K562 (cell line): ENCODE measurements around the gene SPINK4. TPM values are rescaled to one million over a fixed set of nuclear protein-coding genes. Genes with fewer than 3 reads are reported as not detected.

ENCODE experiments used
- ATAC-seq: fragments of 200-7000 bp; cut with Tn5 transposase; 3 replicates; pipeline ENCODE4 v1.9.1; 2020; ENCODE audit warnings: moderate library complexity
- BruUV-seq: library from RNA; stranded (reverse); fragments of 400-500 nt; replicated peaks from 2 replicates; lab custom pipeline; 2021; lab: Mats Ljungman, UMichigan
- CTCF ChIA-PET: fragments of 300-600 bp; formaldehyde crosslinking; extraction: SDS; loops from one replicate; lab custom pipeline; 2021; ENCODE audit warnings: low intra/inter-chr PET ratio; lab: Yijun Ruan, JAX
- POLR2A ChIA-PET: fragments of 300-600, 350-650 bp; sonication (Branson Sonifier 250); formaldehyde crosslinking; extraction: SDS; loops from one replicate; lab custom pipeline; 2021; ENCODE audit warnings: antibody characterized with exemption, inconsistent platforms; lab: Yijun Ruan, JAX
- DNase-seq, 4 experiments: peaks; one replicate each; pipeline versions ENCODE4 v3.0.0 to v3.0.0-alpha.2; 2011 to 2018; ENCODE audit warnings: low spot score in 3 of 4, mixed read lengths in 3 of 4; ENCODE audit errors: extremely low read depth in 1 of 4
- FAIRE-seq: peaks from 2 replicates; lab custom pipeline; 2011; peaks lifted over from hg19 to GRCh38; lab: Jason Lieb, UNC
- H2AFZ ChIP-seq: 2 replicates; pipeline ENCODE4 v1.6.0; 2011; ENCODE audit warnings: low read depth, low read length, control low read depth, inconsistent platforms
- H3K27ac ChIP-seq: fragments of 200-600 bp; 3 replicates; pipeline ENCODE4 v1.8.0; 2011; ENCODE audit warnings: low read depth, mild to moderate bottlenecking, control low read depth, inconsistent platforms, low read length, moderate library complexity, mixed read lengths; ENCODE audit errors: extremely low read depth
- H3K27me3 ChIP-seq, 2 experiments: fragments of 300-600 bp in 1 of 2; 2 replicates in 1 of 2; 3 replicates in 1 of 2; pipeline versions ENCODE4 v1.6.0 to v1.8.0; 2011; ENCODE audit warnings: inconsistent platforms in 2 of 2, low read length in 2 of 2, mild to moderate bottlenecking in 1 of 2, mixed read lengths in 1 of 2, moderate library complexity in 1 of 2; ENCODE audit not compliant: control insufficient read depth in 2 of 2, insufficient read depth in 2 of 2
- H3K36me3 ChIP-seq: fragments of 300-600 bp; 3 replicates; pipeline ENCODE4 v1.8.0; 2011; ENCODE audit warnings: mild to moderate bottlenecking, low read length, inconsistent platforms; ENCODE audit not compliant: control insufficient read depth, insufficient read depth
- H3K4me1 ChIP-seq, 2 experiments: fragments of 200-600 bp in 1 of 2; replicated peaks in 1 of 2; 2 replicates in 1 of 2; 3 replicates in 1 of 2; pipeline versions ENCODE4 v1.5.1 to v1.8.0; 2011; ENCODE audit warnings: inconsistent platforms in 2 of 2, low read length in 2 of 2, mild to moderate bottlenecking in 1 of 2, mixed read lengths in 1 of 2, moderate library complexity in 1 of 2; ENCODE audit not compliant: control insufficient read depth in 2 of 2, insufficient read depth in 2 of 2
- H3K4me2 ChIP-seq: 2 replicates; pipeline ENCODE4 v1.6.1; 2011; ENCODE audit warnings: low read length, control low read depth, inconsistent platforms, mixed read lengths; ENCODE audit not compliant: insufficient read depth
- H3K4me3 ChIP-seq: fragments of 200-600 bp; sonication (generic), shearing (Covaris generic); 2 replicates; pipeline ENCODE4 v1.5.1; 2016; ENCODE audit warnings: control low read depth, inconsistent platforms
- H3K79me2 ChIP-seq: fragments of 200-600 bp; 3 replicates; pipeline ENCODE4 v1.8.0; 2011; ENCODE audit warnings: low read length, inconsistent platforms; ENCODE audit not compliant: control insufficient read depth, insufficient read depth
- H3K9ac ChIP-seq, 2 experiments: 2 replicates each; pipeline versions ENCODE4 v1.6.0 to v1.6.1; 2011; ENCODE audit warnings: low read depth in 2 of 2, low read length in 2 of 2, control low read depth in 1 of 2, inconsistent platforms in 1 of 2, mild to moderate bottlenecking in 1 of 2, mixed read lengths in 1 of 2; ENCODE audit not compliant: insufficient read depth in 1 of 2
- H3K9me1 ChIP-seq: one replicate; pipeline ENCODE4 v1.6.0; 2011; ENCODE audit warnings: inconsistent platforms, mild to moderate bottlenecking, low read length, moderate library complexity; ENCODE audit not compliant: control insufficient read depth, insufficient read depth
- H3K9me3 ChIP-seq: replicated peaks from 2 replicates; pipeline ENCODE4 v1.5.1; 2011; ENCODE audit warnings: low read depth, low read length, inconsistent platforms; ENCODE audit not compliant: control insufficient read depth, insufficient read depth
- H4K20me1 ChIP-seq: replicated peaks from 2 replicates; pipeline ENCODE4 v1.6.1; 2011; ENCODE audit warnings: low read length, inconsistent platforms, mixed read lengths; ENCODE audit not compliant: control insufficient read depth, insufficient read depth
- CAMTA2 ChIP-seq: fragments of 250-450 bp; sonication (Bioruptor Pico); conservative IDR thresholded peaks from 2 replicates; pipeline ENCODE4 v1.5.1; 2022
- DLX4 ChIP-seq: fragments of 250-450 bp; sonication (Bioruptor Pico); IDR thresholded peaks from 2 replicates; pipeline ENCODE4 v1.6.1; 2021; ENCODE audit warnings: mild to moderate bottlenecking
- GATA2 ChIP-seq: sonication (generic); formaldehyde crosslinking; IDR thresholded peaks from 2 replicates; pipeline ENCODE4 v1.4.0; 2020; ENCODE audit warnings: mild to moderate bottlenecking, missing genetic modification reagents
- KAT8 ChIP-seq: fragments of 450-650 bp; IDR thresholded peaks from 2 replicates; pipeline ENCODE4 v1.6.1; 2016; ENCODE audit warnings: low read depth, mild to moderate bottlenecking
- PTRF ChIP-seq: fragments of 450-650 bp; IDR thresholded peaks from 2 replicates; pipeline ENCODE4 v1.6.1; 2016; ENCODE audit warnings: mild to moderate bottlenecking, missing genetic modification characterization, missing compliant biosample characterization
- SLC30A9 ChIP-seq: fragments of 250-450 bp; sonication (Bioruptor Pico); IDR thresholded peaks from 2 replicates; pipeline ENCODE4 v1.8.0; 2022; ENCODE audit warnings: mild to moderate bottlenecking, moderate library complexity
- SOX6 ChIP-seq: fragments of 450-650 bp; IDR thresholded peaks from 2 replicates; pipeline ENCODE4 v1.6.1; 2014; ENCODE audit warnings: mild to moderate bottlenecking
- ZFP30 ChIP-seq: fragments of 250-450 bp; sonication (Bioruptor Pico); IDR thresholded peaks from 2 replicates; pipeline ENCODE4 v1.8.0; 2022; ENCODE audit warnings: moderate library complexity, mild to moderate bottlenecking, inconsistent platforms, borderline replicate concordance
- ZNF644 ChIP-seq: fragments of 200-800 bp; sonication (Bioruptor generic); IDR thresholded peaks from 2 replicates; pipeline ENCODE4 v1.6.1; 2016; ENCODE audit warnings: low read depth, missing genetic modification characterization, missing compliant biosample characterization
- ZZZ3 ChIP-seq: fragments of 450-650 bp; IDR thresholded peaks from 2 replicates; pipeline ENCODE4 v1.6.1; 2016; ENCODE audit warnings: antibody characterized with exemption, mild to moderate bottlenecking, moderate library complexity
- WGBS: fragments of 100-300 bp; shearing (Covaris generic); methylation state at CpG from one replicate; pipeline ENCODE4 v1.1.6; 2016; ENCODE audit warnings: low coverage, mixed read lengths; ENCODE audit not compliant: insufficient coverage; ENCODE audit errors: missing lambda C conversion rate; 5-methylcytosine and 5-hydroxymethylcytosine counted together
- in situ Hi-C: fragments of 300-500 bp; cut with MboI; formaldehyde crosslinking; loops from 4 replicates; pipeline ENCODE4 v1.15.0; 2018; ENCODE audit warnings: inconsistent platforms, mixed read lengths
- intact Hi-C: fragments of 100-400 bp; cut with micrococcal nuclease; formaldehyde crosslinking; loops from 2 replicates; pipeline ENCODE4 v1.14.2; 2022
- polyA plus RNA-seq, 8 experiments: library from polyadenylated mRNA; depleted of rRNA in 4 of 8; stranded (reverse) in 5 of 8; unstranded in 3 of 8; fragments of >200 nt; fragmentation: Nextera tagmentation in 2 of 8; fragmentation: Illumina TruSeq in 1 of 8; extraction: Ambion mirVana in 2 of 8; extraction: Trizol in 1 of 8; gene quantifications; 2 replicates each; pipeline versions ENCODE4 v1.2.1 to v1.2.3, GENCODE V29; 2011 to 2014; ENCODE audit warnings: inconsistent platforms in 1 of 8, missing spikeins in 1 of 8
- total RNA-seq, 7 experiments: library from RNA; depleted of rRNA in 6 of 7; stranded (reverse); fragments of >200 nt in 6 of 7; fragmentation: Illumina TruSeq in 2 of 7; extraction: Trizol in 2 of 7; gene quantifications; 2 replicates each; pipeline versions ENCODE4 v1.2.1 to v1.2.3, GENCODE V29; 2011 to 2021; ENCODE audit warnings: low replicate concordance in 1 of 7
- TF ChIP-seq, protein P1 (sequence below): fragments of 250-450 bp; sonication (Bioruptor Pico); IDR thresholded peaks from 2 replicates; pipeline ENCODE4 v1.5.0; 2021

SPINK4 gene
- total and polyA plus RNA-seq, 9 of the 15 experiments (the other 6 are each of a cell fraction or from before 2014, with no cell fraction given), result 0.74 to 5.5 (median 2.1) TPM; not detected in 2

GRCh38 chr9:33272061-33272460, 32.1 kb downstream of the SPINK4 start (continued):
- TF ChIP-seq ZNF644 (tag), result no peak
- TF ChIP-seq, all 486 proteins: peak for 8

DNA sequence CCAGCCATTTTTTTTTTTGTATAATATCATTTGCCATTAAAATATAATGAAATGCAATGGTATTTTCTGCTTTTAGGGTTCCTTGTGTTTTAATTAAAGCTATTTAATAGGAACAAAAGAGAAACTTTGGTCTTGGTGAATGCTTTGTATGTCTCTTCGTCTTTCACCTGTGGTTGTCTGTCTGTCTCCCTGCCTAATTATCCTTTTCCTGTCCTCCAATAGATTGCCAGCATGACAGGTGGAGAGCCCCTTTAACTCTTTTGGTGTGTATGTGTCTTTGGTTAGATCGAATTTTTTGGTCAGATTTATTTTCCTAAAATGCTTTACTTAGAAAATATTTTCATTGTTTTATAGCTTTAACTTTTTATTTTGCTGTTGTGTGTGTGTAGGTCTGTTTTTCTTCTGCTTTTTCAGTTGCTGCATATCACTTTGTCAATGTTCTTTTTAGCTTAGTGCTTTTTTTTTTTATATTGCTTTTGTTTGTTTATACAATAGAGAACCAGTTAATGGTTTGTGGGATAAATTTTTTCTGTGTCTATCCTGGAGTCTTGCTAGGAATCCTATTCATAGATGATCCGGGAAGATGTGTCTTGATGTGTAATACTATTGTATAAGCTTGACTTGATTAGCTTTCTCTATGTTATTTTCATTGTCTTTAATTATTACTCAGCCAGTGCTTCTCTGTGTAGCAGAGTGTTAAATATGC, 33.5 kb downstream of the SPINK4 start:
- no TSS peak for BruUV-seq
- POLR2A ChIA-PET, result interaction anchor here (0.8 to 1.5 kb wide), 4 partner anchors 10 to 20 kb away, joined by 3 to 7 read pairs (median 4); partner anchors contain the start of gene NFX1
- CTCF ChIA-PET, result no interaction called here
- TF ChIP-seq ZZZ3, result no peak
- no peak for TF ChIP-seq PTRF (tag)
- no peak for TF ChIP-seq GATA2 (CRISPR knock-in tag)
- no peak for TF ChIP-seq KAT8
- TF ChIP-seq, protein P1, sequence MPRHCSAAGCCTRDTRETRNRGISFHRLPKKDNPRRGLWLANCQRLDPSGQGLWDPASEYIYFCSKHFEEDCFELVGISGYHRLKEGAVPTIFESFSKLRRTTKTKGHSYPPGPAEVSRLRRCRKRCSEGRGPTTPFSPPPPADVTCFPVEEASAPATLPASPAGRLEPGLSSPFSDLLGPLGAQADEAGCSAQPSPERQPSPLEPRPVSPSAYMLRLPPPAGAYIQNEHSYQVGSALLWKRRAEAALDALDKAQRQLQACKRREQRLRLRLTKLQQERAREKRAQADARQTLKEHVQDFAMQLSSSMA (CRISPR knock-in tag), result no peak
- TF ChIP-seq SLC30A9, result no peak
- TF ChIP-seq SOX6, result no peak
- no peak for TF ChIP-seq DLX4 (CRISPR knock-in tag)
- no peak for TF ChIP-seq ZFP30
- no peak for TF ChIP-seq CAMTA2 (CRISPR knock-in tag)
- Histone ChIP-seq H3K9ac (no peak overlapping the region), H3K36me3 (peaks cover 73% of the 10 kb centered on the region), H2AFZ (no peak overlapping the region), H3K4me1 (peaks cover 0 to 4% of the 10 kb centered on the region in 2 experiments; a peak in 2 of 5 replicates), H3K4me3 (no peak overlapping the region), H3K79me2 (no peaks in the 10 kb centered on the region), H4K20me1 (no peaks in the 10 kb centered on the region), H3K9me1 (no peaks in the 10 kb centered on the region), H3K27me3 (no peaks in the 10 kb centered on the region), H3K4me2 (no peak overlapping the region), H3K27ac (no peak overlapping the region), H3K9me3 (no peaks in the 10 kb centered on the region)
- DNase-seq, result no peak
- no peak for FAIRE-seq
- intact Hi-C loops (no loop called here), in situ Hi-C loops (no loop called here)
- WGBS, result 66% methylated on average over 3 of the region's 3 CpGs
- ATAC-seq, result no peak
